ENCODE measurements around the gene TIMM13.
"Not testable (repeated sequence)": the region's sequence is repeated elsewhere in the genome, so short reads cannot be mapped to it uniquely, and the experiment has no call there.

Gene TIMM13

DNA sequence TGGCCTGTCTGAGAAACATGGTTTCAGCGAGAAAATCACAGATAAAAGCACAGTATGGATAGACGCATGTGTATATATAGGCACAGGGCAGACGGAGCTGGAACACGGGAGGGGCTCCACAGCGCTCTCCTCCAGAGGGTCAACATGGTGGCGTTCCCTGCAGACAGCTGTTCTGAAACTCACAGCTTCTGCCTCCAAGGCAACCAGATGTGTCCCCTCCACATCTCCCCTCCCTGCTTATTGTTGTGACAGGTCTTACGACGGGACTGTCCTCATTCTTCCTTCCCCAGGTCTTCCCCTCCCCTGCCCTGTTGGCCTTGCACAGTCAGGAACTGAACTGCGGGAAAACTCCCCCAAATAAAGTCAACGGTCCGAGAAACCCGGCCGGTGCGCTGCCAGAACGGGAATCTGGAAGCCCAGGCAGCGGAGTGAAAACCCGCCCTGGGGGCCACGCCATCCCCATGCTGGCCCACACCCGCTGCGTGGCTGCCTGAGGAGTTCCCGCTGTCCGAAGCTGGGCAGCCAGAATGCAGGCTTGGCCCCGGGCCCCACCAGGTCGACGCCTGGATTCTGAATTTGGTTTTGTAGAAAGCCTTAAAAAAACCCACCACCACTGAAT lies 2.6 kb upstream of the TIMM13 start:
- no peak for DNase-seq

DNA sequence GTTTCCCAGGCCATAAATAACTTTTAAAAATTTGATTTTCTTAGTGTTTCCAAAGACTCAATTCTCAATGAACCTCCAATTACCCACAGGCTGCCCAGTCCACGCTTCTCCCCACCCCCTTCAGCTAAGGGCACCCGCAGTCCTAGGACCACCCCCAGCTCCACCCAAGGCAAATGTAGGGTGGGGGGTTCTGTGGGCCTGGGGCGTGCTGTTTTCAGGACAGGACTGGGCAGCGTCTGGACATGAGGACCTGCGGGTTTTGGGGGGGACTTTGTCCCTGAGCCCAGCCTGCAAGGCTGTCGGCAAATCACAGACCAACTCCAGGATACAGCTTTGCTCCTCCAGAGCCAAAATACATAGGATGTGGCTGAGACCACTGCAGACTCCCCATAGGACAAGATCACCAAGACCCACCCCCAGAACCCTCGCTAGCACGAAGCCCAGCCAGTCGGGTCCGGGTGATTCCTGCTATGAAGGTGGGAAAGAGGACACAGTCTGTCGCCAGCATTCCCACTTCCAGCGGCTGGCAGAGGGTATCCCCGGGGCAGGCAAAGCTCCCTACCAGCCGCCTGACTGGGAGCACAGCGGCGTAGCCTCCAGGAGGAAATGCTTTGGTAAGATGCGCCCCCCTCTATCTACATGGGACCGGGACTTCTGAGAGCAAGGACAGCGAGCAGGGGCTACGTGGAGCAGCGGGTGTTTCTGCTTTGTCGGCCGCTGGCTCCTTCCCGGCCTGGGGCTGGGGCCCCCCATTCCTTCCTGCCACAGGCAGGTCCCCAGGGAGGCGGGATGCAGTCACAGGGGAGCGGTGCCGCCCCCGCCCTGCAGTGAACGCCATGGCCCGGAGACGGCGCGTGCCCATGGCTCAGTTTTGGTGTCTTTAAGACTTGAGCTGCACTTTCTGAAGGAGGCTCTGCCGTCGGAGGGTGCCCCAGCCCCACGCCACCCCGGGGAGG lies 1.6 kb upstream of the TIMM13 start:
- DNase-seq = no peak

DNA sequence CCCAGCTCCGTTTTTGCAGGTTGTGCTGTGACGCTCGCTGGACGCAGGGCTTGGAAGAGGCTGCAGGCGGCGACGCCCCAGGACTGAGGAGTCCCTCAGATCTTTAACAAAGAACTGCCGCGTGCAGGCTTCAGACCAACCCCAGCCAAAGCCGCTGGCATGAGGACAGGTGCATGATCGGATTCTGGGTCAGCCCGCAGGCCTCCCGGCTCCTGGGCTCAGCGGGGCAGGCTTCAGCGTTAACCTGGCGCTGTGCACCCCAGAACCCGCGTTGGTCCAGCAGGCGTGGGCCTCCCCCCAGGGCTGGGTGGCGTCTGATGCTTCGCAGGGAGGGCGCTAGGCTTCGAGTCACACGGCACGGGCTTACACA lies 920 bp upstream of the TIMM13 start:
- peak in 1 of 2 experiments; percentile 38 for DNase-seq

DNA sequence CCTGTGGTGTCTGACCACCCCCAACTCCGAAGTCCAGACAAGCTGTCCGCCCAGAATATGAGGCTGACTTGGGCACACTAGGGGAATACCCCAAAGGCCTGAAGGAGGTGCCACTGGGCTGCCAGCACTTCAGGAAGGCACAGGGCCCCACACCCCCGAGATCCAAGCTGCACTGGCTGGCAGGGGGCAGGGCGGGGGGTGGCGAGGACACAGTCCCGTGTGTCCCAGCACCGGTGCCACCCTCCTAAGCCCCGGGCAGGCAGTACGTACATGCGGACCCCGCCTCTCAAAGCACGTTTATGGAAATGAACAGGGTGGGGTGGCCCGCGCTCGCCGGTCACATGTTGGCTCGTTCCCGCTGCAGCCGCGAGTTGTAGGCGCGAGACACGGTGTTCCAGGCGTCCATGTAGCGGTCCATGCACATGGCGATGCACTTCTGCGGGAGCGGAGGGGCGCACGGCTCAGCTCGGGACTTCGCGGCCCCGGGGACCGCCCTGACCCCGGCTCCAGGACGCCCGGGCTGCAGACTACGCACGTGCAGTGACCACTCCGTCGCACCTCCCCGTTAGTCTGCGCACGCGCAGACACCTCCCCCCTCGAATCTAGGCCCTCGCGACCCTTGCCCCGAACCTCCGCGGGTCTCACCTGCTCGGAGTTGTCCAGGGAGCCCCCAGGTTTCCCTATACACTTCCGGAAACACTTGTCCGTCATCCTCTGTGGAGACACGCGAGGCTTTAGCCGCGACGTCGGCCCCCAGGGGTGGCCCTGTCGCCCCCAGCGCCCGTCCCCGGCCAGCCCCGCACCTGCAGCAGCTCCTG lies 566 bp downstream of the TIMM13 start:
- DNase-seq = peak in 1 of 2 experiments; percentile 55

DNA sequence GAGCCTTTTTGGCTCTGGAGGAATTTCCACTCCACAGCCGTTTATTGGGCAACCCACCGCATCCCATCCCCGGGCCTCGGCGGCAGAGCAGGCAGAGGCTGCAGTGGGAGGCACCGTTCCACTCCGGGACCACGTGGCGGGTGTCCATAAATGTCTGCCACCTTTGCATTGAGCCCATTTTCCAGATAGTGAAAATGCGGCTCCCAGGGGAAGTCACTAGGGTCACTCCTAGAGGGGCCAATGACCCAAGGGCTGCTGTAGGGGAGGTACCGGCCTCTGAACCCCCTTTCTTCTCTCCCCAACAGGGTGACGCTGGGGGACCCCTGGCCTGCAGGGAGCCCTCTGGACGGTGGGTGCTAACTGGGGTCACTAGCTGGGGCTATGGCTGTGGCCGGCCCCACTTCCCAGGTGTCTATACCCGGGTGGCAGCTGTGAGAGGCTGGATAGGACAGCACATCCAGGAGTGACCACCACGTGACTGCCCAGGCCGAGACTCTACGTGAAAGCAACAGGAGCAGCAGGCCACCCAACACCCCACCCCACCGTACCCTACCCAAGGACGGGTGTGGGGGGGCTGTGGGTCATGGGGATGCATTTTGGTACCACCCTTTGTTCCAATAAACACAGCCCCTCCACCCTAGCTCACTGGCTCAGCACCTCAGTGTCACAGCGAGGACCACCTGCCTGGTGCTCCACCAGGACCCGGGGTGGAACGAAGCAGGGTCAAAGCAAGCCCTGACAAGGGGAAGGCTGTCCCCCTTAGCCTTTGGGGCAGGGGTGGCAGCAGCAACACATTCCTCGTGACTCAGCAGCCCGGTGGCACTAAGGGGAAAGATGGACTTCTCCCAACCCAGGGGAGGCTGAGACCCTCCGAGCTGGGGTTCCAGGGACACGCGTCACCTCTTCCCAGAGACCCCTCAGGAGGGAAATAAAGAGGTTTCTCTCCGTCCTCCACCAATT lies 1.5 kb downstream of the TIMM13 start:
- DNase-seq = no peak

- no peak for DNase-seq
Measured at GRCh38 chr19:2424686-2425621, 2.4 kb downstream of the TIMM13 start.

- DNase-seq = no peak
Measured at GRCh38 chr19:2423915-2424685, 3.3 kb downstream of the TIMM13 start.

GRCh38 chr19:2423071-2423914 lies 4.1 kb downstream of the TIMM13 start:
- DNase-seq = peak; percentile 47 to 71

DNA sequence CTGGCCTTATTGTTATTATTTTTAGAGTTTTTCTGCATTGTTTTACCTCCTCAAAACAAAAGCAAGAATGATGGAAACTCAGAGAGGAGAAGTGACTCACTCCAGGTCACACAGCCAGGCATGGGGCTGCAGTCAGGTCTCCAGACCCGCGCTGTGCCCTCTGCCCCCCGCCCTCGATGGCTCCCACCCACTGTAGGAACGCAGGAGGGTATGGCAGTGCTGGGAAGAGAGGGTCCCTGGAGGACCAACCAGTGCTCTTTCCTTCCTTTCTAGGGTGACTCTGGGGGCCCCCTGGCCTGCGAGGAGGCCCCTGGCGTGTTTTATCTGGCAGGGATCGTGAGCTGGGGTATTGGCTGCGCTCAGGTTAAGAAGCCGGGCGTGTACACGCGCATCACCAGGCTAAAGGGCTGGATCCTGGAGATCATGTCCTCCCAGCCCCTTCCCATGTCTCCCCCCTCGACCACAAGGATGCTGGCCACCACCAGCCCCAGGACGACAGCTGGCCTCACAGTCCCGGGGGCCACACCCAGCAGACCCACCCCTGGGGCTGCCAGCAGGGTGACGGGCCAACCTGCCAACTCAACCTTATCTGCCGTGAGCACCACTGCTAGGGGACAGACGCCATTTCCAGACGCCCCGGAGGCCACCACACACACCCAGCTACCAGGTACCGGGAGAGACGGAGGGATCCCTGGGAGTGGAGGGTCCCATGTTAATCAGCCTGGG lies 5.6 kb downstream of the TIMM13 start:
- no peak for DNase-seq

DNA sequence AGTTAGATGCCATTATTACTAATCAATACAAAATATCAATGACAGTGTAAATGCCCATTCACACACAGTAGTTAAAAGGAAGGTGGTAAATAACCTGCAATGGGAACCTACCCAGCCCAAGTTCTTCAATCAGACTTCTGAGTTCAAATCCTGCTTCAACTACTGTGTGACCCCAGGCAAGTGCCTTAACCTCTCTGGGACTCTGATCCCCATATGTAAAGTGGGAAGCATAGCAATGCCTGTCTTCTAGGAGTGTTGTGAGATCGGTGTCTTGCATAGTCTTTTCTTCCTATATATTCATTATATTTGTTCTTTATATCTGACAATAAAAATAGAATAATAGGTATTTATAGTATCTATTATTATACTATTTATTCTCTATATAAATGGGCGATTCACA lies 6.9 kb downstream of the TIMM13 start:
- no peak for DNase-seq

GRCh38 chr19:2419754-2420153 lies 7.6 kb downstream of the TIMM13 start:
- no peak for DNase-seq

DNA sequence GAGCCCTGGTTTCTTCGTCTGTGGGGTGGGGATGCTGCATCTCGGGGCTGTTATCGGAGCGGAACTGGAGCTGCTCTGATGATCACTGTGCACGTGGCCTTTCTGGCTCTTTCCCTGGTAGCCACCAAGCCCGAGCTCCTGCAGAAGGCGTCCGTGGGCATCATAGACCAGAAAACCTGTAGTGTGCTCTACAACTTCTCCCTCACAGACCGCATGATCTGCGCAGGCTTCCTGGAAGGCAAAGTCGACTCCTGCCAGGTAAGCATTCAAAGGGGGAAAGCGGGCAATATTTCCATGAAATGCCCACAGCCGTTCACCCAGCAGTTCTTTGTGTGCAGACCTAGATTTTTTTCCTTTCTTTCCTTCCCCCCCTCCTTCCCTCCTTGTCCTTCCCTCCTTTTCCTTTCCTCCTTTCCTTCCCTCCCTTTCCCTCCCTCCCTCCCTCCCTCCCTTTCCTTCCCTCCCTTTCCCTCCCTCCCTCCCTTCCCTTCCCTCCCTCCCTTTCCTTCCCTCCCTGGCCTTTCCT lies 9.4 kb downstream of the TIMM13 start:
- no peak for DNase-seq

DNA sequence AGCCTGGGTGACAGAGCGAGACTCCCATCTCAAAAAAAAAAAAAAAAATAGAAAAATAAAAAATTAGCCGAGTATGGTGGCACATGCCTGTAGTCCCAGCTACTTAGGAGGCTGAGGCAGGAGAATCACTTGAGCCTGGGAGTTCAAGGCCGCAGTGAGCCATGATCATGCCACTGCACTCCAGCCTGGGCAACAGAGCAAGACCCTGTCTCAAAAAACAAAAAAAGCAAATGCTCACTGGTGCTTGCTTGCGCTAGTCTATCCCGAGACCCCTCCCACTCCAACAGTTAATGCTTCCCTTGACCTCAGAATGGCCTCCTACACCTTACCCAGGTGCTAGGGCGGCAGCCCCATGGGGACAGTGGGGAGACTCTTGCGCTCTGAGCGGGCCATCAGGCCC lies 9.9 kb downstream of the TIMM13 start:
- DNase-seq = not testable (repeated sequence)

DNA sequence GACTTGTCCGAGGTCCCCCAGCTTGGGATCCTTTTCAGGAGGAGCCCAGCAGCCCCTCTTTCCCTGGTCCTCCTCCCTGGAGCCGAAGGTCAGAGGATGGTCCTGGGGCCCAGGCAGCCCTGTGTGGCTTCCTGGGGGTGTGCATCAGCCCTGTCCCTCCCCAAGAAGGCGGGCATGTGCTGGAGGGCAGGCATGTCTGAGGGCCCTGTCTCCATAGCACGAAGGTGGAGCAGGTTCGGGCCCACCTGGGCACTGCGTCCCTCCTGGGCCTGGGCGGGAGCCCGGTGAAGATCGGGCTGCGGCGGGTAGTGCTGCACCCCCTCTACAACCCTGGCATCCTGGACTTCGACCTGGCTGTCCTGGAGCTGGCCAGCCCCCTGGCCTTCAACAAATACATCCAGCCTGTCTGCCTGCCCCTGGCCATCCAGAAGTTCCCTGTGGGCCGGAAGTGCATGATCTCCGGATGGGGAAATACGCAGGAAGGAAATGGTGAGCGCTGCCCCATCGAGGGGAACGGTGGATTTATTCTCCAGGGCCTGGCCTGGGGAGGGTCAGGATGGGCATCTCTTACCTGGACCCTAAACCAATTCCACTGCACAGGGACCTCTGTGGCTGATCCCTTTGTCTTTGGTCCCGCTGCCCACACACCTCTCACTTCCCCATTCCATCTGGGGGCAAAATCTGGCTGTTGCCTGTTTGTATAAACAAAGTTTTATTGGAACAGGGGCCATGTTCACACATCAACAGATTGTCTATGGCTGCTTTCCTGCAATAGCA lies 10.9 kb downstream of the TIMM13 start:
- DNase-seq = no peak

DNA sequence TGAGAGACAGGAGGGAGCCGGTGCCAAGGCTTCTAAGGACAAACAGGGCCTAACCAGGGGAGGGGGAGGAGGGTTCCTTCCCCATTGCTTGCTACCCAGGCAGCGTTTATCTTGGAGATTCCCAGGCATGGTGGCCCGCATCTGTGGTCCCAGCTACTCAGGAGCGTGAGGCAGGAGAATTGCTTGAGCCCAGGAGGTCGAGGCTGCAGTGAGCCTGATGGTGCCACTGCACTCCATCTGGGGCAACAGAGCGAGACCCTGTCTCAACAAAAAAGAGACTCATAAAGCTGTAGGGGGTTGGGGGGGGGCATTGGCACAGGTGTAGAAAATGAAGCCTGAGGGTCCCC lies 11.4 kb downstream of the TIMM13 start:
- DNase-seq = no peak

DNA sequence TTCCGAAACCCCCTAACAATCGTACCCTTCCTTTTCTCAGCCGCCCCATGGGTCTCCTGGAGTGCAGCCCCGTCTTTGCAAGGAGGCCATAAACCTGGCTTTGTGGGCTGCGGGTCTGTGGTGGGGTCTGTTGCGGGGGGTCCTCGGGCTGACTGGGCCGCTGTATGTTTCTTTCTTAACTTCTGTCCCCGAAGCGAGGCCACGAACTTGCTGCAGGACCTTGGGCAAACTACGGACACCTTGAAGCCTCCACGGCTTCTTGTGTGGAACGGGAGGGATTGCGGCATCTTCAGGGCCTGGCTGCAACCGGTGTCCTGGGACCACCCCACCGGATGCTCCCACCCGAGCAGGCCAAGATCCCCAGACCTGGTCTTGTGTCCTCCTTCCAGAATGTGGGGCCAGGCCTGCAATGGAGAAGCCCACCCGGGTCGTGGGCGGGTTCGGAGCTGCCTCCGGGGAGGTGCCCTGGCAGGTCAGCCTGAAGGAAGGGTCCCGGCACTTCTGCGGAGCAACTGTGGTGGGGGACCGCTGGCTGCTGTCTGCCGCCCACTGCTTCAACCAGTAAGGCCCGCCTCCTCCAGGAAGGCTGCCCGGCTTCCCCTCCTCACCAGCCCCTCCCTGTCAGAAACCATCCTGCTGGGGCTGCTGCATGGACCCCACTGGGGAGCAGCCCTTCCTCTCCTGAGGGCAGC lies 12.0 kb downstream of the TIMM13 start:
- DNase-seq = no peak

DNA sequence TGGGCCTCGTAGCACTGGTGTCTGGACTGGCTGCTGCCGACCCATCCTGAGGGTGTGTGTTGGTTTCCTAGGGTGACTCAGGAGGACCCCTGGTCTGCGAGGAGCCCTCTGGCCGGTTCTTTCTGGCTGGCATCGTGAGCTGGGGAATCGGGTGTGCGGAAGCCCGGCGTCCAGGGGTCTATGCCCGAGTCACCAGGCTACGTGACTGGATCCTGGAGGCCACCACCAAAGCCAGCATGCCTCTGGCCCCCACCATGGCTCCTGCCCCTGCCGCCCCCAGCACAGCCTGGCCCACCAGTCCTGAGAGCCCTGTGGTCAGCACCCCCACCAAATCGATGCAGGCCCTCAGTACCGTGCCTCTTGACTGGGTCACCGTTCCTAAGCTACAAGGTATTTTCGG lies 13.8 kb downstream of the TIMM13 start:
- DNase-seq = no peak

Data from NCI-H524 (cell line).